Activated T-cell treated with anti-CD3 and anti-CD28 coated beads for 48 hours (primary cell): Measurements from ENCODE around the gene MED17.
"Not testable (repeated sequence)": the region's sequence is repeated elsewhere in the genome, so short reads cannot be mapped to it uniquely, and the experiment has no call there.

Experiments used
- DNase-seq: peaks from one replicate; pipeline ENCODE4 v3.0.0-alpha.2; 2020; ENCODE audit warnings: low read depth

The MED17 gene

DNA sequence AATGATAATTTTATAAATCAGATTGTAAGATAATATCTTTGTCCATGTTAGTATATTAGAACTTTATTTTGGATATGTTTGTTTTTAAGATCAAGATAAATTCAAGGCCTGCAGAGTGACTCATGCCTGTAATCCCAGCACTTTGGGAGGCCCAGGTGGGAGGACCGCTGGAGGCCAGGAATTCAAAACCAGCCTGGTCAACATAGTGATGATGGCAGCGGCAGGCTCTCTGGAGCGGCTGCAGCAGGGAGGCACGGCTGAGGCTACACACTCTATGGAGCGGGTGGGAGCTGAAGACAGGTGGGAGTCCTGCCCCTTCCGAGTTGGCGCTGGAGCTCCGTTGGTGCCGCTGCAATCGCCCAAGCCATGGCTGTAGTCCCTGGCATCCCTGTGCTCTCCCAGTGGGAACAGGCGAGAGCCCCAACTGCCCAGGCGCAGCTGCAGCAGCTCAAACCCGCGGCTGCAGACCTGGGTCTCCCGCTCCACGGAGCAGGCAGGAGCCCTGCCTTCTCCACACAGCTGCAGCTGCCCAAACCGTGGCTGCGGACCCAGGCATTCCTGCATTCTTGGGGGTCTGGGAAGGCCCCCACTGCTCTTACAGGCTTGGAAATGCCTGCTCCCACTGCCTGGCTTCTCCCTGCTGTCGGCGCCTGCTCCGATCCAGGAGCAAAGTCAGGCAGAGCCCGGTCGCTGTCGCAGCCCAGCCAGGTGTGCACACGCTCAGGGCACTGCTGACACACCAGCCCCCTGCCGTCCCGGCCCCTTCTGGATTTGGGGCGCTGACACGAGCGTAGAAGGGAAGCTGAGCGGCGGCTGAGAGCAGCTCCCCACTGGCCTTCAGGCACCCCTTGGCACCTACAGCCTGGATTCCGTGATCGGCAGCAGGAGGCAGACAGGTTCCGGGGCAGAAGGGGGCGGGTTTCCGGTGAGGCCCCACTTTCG lies 25.9 kb upstream of the MED17 start:
- no peak for DNase-seq

DNA sequence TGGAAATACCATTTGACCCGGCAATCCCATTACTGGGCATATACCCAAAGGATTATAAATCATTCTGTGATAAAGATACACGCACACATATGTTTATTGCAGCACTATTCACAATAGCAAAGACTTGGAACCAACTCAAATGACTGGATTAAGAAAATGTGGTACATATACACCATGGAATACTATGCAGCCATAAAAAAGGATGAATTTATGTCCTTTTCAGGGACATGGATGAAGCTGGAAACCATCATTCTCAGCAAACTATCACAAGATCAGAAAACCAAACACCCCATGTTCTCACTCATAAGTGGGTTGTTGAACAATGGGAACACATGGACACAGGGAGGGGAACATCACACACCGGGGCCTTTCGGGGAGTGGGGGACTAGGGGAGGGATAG lies 25.0 kb upstream of the MED17 start:
- DNase-seq: not testable (repeated sequence)

DNA sequence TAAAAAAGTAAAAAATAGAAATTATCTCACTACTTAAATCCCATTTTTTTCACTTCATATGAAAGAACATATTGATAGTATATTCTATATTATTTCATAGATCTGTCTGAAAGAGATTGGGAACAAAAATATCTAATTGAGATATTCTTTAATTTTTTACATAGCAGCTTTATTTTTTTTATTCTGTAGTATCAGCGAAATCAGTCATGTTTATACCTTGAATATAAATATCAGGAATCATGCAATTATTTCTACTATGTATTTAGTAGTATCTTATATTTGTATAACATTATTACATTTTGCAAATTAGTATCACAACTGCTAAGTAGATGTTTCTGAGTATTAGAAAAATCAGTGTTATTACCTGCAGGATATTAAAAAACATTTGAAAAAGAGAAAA lies 22.2 kb upstream of the MED17 start:
- DNase-seq: no peak

DNA sequence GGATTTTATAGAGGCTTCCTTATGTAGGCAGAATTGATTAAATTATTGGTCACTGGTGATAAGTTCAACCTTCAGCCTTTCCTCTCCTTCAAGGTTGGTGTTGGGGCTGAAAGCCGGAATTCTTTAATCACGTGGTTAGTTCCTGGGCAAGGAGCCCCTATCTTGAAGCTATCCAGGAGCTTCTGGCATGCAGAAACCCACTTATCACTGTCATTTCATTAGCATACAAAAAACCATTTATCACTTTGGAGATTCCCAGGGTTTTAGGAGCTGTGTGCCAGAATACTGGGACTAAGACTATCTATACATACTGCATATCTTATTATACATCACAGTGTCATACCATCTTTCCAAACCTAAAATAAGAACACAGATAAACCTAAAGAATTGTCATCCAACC lies 18.5 kb upstream of the MED17 start:
- no peak for DNase-seq

DNA sequence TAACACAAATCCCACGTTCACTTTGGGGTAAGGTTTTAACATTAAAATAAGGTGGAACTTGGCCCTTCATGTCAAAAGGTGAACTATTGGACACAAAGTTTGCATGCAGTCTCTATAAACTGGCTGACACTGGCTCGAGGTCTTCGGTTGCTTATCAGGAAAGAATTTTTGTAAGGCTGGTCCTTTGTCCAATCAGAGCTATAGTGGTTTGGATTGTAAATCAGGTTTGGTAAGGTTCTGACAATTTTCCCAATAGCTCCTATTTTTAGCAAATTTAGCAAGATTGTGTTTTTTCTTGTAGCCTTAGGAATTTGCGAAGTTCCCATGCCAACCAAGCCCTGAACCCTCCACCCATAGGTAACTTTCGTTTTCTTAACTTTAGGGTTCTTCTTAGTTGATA lies 17.6 kb upstream of the MED17 start:
- no peak for DNase-seq

DNA sequence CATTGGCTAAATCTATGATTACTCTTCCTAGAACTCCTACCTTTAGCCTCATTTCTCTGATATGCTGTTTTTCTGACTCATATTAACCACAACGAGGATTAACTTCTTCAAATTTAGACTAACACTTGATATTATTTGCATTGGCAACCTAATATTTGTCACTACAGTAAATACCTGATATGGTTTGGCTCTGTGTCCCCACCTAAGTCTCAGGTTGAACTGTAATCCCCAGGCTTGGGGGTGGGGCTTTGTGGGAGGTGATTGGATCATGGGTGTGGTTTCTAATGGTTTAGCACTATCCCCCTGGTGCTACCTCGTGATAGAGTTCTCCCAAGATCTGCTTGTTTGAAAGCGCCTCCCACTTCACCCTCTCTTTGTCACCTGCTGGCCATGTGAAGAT lies 17.1 kb upstream of the MED17 start:
- DNase-seq: no peak

DNA sequence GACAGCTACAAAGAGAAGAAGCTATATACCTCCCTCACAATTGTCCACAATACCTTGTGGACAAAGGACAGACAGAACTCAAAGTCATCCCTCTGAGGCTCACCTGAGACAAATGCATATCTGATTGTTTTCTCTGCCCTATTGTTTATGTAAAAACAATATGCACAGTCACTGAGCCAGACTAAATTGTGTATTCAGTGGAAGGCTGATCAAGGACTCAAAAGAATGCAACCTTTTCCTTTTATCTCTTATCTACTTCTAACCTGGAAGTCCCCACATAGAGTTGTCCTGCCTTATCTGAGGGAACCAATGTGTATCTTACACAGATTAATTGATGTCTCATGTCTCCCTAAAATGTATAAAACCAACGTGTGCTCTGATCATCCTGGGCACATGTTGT lies 13.9 kb upstream of the MED17 start:
- no peak for DNase-seq

DNA sequence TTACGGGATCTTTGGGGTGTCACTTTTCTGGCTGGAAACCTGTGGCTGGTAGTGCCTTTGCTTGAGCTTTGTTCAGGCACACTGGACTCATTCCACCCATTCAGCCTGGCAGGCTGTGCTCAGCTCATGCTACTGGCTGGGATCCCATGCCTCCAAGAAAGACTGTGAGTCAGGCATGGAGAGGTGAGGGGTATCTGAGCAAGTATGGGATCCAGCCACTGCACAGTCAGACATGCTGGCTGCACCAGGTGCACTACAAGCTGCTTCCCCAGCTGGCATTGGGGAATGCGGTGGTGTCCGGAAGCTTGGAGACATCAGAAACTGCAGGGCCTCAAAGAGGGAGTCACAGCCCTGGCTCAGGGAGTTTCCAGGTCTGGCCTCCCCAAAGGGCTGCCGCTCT lies 12.0 kb upstream of the MED17 start:
- DNase-seq: no peak

DNA sequence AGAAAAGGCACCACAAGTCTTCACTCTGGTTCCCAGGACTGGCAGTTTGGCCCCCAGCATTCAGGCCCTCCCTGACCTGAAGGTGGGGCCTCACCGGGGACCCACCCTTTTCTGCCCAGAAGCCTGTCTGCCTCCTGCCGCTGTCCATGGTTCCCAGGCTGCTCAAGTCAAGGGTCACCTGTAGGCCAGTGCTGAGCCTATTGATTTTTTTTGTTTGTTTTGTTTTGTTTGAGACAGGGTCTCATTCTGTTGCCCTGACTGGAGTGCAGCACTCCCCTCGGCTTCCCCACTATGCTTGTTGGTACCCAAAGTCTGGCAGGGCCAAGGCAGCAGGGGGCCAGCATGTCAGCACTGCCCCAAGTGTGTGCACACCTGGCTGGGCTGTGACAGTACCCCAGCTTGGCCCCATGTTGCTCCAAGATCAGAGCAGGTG lies 11.0 kb upstream of the MED17 start:
- DNase-seq: no peak

DNA sequence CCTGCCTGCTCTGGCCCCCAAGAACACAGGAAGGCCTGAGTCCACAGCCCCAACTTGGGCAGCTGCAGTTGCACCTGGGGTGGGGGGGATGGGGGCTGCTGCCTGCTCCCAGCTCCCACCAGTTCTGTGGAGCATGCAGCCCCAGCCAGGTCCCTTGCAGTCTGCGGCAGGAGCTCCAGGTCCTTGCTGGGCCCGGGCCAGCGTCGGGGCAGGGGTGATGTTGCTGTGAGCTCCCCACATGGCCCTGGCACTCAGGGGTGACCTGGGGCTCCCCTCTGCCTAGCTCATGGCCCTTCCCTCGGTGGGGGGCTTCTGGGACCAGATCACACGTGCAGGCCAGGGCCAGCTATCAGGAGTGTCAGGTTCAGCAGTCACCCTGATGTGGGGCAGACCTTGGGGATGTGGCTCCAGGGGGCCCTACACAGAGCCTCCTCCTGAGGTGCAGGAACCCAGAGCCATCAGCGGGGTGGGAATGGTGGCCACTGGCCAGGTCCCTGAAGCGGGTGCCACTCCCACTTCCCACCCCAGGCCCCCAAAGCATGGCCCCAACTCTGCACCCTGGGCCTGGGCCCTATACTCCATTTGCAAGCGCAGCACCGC lies 10.4 kb upstream of the MED17 start:
- no peak for DNase-seq

DNA sequence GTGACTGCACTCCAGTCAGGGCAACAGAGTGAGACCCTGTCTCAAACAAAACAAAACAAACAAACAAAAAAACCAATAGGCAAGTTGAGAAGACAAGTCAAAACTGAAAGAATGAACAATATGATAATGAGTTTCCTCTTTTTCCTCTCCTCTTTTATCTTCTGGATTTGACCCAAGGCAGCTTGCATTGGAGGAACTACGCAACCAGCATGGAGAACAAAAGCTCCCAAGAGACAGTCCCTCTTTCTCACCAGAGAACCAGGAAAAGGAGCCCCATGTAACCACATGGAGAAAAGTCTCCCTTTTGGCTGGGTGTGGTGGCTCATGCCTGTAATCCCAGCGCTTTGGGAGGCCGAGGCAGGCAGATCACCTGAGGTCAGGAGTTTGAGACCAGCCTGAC lies 9.5 kb upstream of the MED17 start:
- not testable (repeated sequence) for DNase-seq

DNA sequence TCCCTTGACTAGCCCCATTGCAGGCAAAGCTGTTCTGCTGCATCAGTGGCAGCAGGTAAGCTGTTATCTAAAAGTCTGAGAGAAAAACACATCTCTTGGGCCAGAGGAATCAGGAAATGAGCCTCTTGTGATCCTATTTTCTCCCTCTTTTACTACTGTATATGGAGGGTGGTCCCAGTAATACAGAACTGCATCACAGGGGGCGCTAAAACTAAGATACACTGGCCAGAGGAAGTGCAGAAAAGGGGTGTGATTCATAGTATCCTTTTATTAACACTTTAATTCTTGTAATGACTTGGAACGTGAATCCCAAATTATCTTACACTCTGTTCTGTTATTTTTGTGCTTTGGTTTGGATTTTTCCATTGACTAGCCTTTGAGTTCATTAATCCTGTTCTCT lies 8.8 kb upstream of the MED17 start:
- DNase-seq: no peak

DNA sequence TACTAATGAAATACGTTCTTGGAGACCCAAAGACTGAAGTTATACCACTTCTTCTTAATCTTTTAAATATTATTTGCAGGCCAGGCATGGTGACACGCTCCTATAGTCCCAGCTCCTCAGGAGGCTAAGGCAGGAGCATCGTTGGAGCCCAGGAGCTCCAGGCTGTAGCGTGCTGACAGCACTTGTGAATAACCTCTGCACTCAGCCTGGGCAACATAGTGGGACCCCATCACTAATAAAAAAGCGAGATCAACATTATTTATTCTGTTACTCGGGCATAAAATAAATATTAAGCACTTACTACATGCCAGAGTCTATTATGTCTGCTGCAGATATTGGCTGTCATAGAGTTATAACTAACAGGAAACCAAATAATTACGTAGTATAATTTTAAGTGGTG lies 720 bp upstream of the MED17 start:
- DNase-seq: no peak

DNA sequence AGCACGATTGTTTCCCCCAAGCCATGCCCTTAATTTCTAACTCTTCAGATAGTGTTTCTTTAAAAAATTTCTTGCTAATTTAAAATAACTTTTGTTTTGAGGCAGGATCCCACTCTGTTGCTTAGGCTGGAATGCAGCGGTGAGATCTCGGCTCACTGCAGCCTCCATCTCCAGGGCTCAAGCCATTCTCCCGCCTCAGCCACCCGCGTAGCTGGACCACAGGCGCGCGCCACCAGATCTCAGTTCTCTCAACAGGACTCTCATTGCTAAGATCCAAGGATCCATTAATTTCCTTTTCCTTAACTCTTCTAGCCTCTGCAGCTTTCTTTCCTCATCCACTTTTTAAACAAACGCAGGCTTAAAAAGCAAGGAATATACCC lies 327 bp upstream of the MED17 start:
- DNase-seq: no peak

DNA sequence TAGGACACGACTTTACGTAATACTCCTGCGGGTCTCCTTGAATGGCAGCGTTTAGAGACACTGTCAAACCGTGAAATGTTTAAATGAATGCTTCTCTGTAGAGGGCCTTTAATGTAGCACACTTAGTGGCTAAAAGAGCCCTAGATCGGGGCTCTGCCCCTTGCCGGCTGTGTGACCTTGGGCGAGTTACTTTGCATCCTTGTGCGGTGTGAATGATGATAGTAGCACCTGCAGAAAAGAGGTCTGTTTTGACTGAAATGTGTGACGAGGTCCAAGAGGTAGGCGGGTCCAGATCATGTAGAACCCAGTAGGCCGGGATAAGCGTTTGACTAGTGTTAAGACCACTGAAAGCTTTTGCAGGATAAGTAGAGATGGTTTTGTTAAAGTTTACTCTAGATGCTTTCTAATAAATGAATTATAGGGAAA lies 866 bp downstream of the MED17 start:
- no peak for DNase-seq

DNA sequence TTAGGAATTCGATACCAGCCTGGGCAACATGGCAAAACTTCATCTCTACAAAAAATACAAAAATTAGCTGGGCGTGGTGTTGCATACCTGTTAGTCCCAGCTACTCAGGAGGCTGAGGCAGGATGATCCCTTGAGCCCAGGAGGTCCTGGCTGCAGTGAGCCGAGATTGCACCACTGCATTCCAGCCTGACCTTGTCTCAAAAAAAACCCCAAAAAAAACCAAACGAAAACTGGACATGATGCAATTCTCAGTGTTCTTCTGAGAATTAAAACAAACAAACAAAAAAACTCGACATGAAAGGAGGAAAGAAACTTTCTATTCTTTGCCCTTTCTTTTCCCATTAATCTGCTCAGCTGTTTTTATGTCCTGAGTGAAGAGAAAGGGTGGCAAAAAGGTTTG lies 7.4 kb downstream of the MED17 start:
- no peak for DNase-seq

DNA sequence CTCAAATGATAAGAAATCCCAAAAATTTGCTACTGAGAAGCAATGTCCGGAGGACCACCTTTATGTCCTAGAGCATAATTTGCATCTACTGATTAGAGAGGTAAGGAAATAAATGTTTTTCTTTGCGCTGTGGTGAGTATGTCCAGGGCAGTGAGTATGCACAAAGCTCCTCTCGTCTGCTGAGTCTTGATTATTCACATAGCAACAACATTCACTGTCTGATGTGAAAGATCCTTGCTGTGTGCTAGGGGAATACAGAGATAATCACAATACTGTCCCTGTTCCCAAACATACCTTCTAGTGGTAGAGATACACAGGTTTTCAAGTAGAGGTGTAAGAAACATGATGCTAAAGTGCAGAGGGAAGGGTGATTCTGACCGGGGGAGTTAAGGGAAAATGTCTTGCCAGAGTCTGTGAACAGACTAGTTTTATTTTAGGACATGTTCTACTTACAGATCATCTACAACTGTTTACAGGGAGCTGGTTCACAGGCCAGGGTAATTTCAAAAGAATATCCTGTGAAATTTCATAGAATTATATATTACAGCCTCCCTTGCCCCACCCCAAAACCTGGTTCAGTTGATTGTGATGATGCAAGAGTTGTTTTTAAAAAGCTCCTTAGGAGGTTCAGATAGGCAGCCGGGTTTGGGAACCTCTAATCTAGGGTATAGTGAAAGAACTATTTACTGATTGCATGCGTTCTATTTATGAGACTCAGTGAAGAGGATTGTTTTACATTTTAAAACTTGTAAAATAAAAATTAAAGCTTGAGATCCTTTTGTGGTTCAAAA lies 12.6 kb downstream of the MED17 start:
- no peak for DNase-seq

DNA sequence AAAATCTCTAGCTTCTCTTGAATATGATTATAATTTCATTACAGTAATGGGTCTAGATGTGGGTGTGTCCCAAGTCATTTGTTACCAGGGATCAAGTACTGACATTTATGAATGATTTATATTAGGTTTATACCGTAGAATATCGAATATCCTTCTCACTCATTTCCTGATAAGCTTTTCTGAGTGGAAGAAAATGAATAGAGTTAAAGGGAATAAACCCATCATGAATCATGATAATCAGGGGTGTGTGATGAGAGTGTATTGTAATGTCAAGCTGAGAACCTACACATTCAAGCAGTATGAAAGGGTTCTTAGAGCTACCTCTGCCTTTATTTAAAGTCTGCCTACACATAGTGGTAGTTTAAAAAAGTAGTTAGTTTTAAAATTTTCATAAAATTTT lies 17.3 kb downstream of the MED17 start:
- DNase-seq: no peak

DNA sequence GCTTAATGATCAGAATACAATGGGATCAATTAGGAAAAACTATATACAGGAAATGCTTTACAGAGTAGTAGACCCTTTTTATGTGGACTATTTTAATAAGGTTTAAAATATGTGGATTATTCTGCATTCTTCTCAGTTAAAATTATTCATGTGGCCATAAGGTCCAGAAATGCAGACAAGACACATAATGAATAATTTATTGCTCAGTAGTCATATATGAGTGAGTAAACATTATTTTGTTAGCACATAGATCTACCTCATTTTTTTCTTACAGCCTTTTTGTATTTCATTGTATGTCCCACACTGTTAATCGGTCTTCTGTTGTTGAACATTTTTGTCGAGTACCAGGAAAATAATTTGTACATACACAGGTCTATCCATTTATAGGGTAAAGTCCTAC lies 20.8 kb downstream of the MED17 start:
- no peak for DNase-seq

DNA sequence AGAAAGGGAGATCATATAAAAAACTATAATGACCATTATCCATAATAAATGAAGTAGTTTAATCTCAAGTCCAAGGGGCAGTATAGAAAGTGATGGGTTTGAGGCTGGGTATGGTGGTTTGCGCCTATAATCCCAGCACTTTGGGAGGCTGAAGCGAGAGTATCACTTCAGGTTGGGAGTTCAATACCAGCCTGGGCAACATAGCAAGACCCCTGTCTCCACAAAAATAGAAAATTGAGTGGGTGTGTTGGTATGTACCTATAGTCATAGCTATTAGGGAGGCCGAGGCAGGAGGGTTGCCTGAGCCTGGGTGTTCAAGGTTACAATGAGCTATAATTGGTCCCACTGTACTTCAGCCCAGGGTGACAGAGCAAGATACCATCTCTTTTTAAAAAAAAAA lies 23.9 kb downstream of the MED17 start:
- no peak for DNase-seq

DNA sequence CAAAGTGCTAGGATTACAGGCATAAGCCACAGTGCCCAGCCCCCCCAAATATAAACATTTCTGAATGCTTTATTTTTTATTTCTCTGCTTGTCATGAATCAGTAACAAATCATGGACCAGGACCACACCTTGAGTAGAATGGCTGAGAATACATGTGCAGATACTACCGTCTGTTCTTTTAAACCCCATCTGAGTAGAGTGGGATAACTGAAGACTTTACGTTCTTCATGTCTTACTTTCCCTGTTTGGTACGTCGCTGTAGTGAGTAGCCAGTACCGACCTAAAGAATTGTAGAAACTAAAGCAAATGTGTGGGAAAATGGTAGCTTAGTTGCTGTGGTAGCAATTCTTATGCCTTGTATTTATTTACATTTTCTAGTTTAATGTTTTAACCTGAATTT lies 29.9 kb downstream of the MED17 start:
- DNase-seq: no peak

DNA sequence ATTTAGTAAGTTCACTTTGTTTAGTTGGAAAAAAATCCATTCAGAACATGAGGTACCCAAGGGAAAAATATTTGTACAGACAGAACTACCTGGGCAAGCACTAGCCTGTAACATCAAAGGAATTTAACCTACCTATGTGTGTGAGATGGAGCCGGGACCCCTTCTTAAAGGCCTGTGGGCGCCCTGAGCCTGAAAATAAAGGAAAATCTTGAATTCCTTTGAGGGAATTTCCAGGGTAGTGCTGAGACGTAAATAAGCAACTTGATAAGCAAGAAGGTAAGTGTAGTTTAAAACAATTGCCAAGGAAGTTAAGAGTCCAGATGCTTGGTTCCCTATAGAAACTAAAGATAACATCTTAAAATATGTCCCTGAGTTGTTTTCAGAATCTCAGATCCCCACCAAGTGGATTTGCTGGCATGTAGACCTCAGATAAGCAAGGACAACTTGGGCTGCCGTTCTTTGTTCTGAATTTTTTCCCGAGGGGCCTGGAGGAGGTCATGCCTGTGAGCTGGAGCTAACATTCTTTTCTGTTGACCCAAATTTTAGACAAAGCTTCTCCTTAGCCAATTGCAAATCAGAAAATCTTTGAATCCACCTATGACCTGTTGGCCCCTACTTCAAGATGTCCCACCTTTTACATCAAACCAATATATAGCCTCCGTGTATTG lies 31.0 kb downstream of the MED17 start:
- no peak for DNase-seq
